Kidney (tissue), 14 donors: ENCODE results near the gene EPHB1. TPM values are rescaled to one million over a fixed set of nuclear protein-coding genes. Genes with fewer than 3 reads are reported as not detected.

Experiments used
- DNase-seq, 5 donors: peaks; one replicate each; pipeline ENCODE4 v3.0.0-alpha.2; 2013 to 2020
- FAIRE-seq: peaks from 2 replicates; lab custom pipeline; 2012; peaks lifted over from hg19 to GRCh38; lab: Jason Lieb, UNC
- H3K27ac ChIP-seq, 2 donors: one replicate each; pipeline ENCODE4 v1.7.0; 2013; ENCODE audit warnings: low read depth in 2 of 2, low read length in 2 of 2, inconsistent platforms in 1 of 2
- H3K27me3 ChIP-seq: one replicate; pipeline ENCODE4 v1.7.1; 2013; ENCODE audit warnings: low read length, inconsistent platforms; ENCODE audit not compliant: control insufficient read depth, insufficient read depth
- H3K36me3 ChIP-seq, 3 donors: one replicate each; pipeline versions ENCODE4 v1.7.0 to v1.7.1; 2013; ENCODE audit warnings: low read length in 3 of 3, control low read depth in 1 of 3, inconsistent platforms in 1 of 3; ENCODE audit not compliant: insufficient read depth in 3 of 3, control insufficient read depth in 2 of 3
- H3K4me1 ChIP-seq, 3 donors: one replicate each; pipeline versions ENCODE4 v1.7.0 to v1.7.1; 2013; ENCODE audit warnings: low read length in 3 of 3, inconsistent platforms in 1 of 3, low read depth in 1 of 3; ENCODE audit not compliant: control insufficient read depth in 2 of 3, insufficient read depth in 2 of 3
- H3K4me3 ChIP-seq, 3 donors: one replicate each; pipeline versions ENCODE4 v1.7.0 to v1.8.1; 2013; ENCODE audit warnings: low read length in 3 of 3, control low read depth in 1 of 3, inconsistent platforms in 1 of 3
- H3K9ac ChIP-seq, 3 donors: one replicate each; pipeline versions ENCODE4 v1.7.0 to v1.7.1; 2013; ENCODE audit warnings: low read length in 3 of 3, control low read depth in 1 of 3, inconsistent platforms in 1 of 3
- H3K9me3 ChIP-seq, 3 donors: one replicate each; pipeline versions ENCODE4 v1.7.0 to v1.7.1; 2013; ENCODE audit warnings: low read length in 3 of 3, control low read depth in 1 of 3, inconsistent platforms in 1 of 3; ENCODE audit not compliant: control insufficient read depth in 2 of 3, insufficient read depth in 1 of 3
- CTCF ChIP-seq: IDR thresholded peaks from 3 replicates; pipeline ENCODE4 v1.5.1; 2012; ENCODE audit warnings: mild to moderate bottlenecking, moderate library complexity, borderline replicate concordance; ENCODE audit not compliant: insufficient read depth; ENCODE audit errors: extremely low read depth
- intact Hi-C: fragments of 100-400 bp; cut with DNase I; formaldehyde crosslinking; loops from one replicate; pipeline ENCODE4 v1.11.1; 2022
- polyA plus RNA-seq: library from polyadenylated mRNA; stranded (reverse); fragments of 350-450 nt; fragmentation: Illumina TruSeq; extraction: RNeasy Lipid Tissue Mini Kit (QIAGEN cat#74804); gene quantifications from one replicate; pipeline ENCODE4 v1.2.3, GENCODE V29; 2014; ENCODE audit warnings: low read depth, low replicate concordance; ENCODE audit not compliant: insufficient read depth
- total RNA-seq: library from RNA; stranded (reverse); fragmentation: NEBNext Ultra II Directional; extraction: Animal tissue kit (Norgen Biotek cat#: 25700); gene quantifications from one replicate; pipeline ENCODE4 v1.2.1, GENCODE V29; 2021
- donor health status: control.
- donor health status: control.
- donor health status: control.
- donor health status: control.
- donor health status: control.
- donor health status: DM: yes; HTN: yes; CAD: no.
- donor health status: Normal renal cell carcinoma (clear cell type).

EPHB1 gene
- total and polyA plus RNA-seq, 2 donors from 2014 or later, result 0.39 to 3.2 TPM

- intact Hi-C loops, result no loop called here
- no peak overlapping the region for H3K9ac ChIP-seq
- H3K4me3 ChIP-seq, result no peak overlapping the region
- no peaks in the 10 kb centered on the region for H3K9me3 ChIP-seq
- TF ChIP-seq CTCF, result no peak
- no peaks in the 10 kb centered on the region for H3K36me3 ChIP-seq
- no peak overlapping the region for H3K27ac ChIP-seq
- H3K27me3 ChIP-seq, result no peaks in the 10 kb centered on the region
- FAIRE-seq, result no peak
- H3K4me1 ChIP-seq, result no peaks in the 10 kb centered on the region
- no peak for DNase-seq
Observed at GRCh38 chr3:134803051-134803505, 8.0 kb downstream of the EPHB1 start.

- TF ChIP-seq CTCF, result no peak
- Histone ChIP-seq H3K9me3 (no peaks in the 10 kb centered on the region), H3K4me1 (no peaks in the 10 kb centered on the region), H3K4me3 (no peak overlapping the region), H3K27ac (no peak overlapping the region), H3K36me3 (no peaks in the 10 kb centered on the region), H3K27me3 (no peaks in the 10 kb centered on the region), H3K9ac (no peak overlapping the region)
- FAIRE-seq (no peak), DNase-seq (no peak)
- intact Hi-C loops, result no loop called here
Observed at GRCh38 chr3:134803652-134804051, 8.6 kb downstream of the EPHB1 start.

- Histone ChIP-seq H3K36me3 (no peaks in the 10 kb centered on the region), H3K4me1 (no peaks in the 10 kb centered on the region), H3K4me3 (no peak overlapping the region), H3K9ac (no peak overlapping the region), H3K27me3 (no peaks in the 10 kb centered on the region), H3K27ac (no peak overlapping the region), H3K9me3 (no peaks in the 10 kb centered on the region)
- TF ChIP-seq CTCF, result no peak
- DNase-seq (no peak), FAIRE-seq (no peak)
- intact Hi-C loops, result no loop called here
Observed at GRCh38 chr3:134804508-134805480, 9.7 kb downstream of the EPHB1 start.
